Activated naive CD4-positive, alpha-beta T cell treated with anti-CD3 and anti-CD28 coated beads, Interleukin-2, amount 50 U/mL, for 72 hours (primary cell): ENCODE measurements around the gene PRPS1. TPM values are rescaled to one million over a fixed set of nuclear protein-coding genes. Genes with fewer than 3 reads are reported as not detected.
A peak's percentile ranks its signal among the peaks of the same experiment; 100 is the strongest.
"Not testable (repeated sequence)": the region's sequence is repeated elsewhere in the genome, so short reads cannot be mapped to it uniquely, and the experiment has no call there.

ENCODE experiments used
- ATAC-seq, 2 donors: fragments of 150-1000 bp; cut with Tn5 transposase; 2 replicates each; pipeline ENCODE4 v1.10.0; 2021; ENCODE audit warnings: mild to moderate bottlenecking in 2 of 2, moderate library complexity in 2 of 2
- DNase-seq, 2 donors: peaks; one replicate each; pipeline ENCODE4 v3.0.0; 2021 to 2022; ENCODE audit warnings: low spot score in 2 of 2
- H3K27ac Mint-ChIP-seq, 2 donors: one replicate each; pipeline ENCODE4 v1.8.0; 2022; ENCODE audit warnings: mild to moderate bottlenecking in 2 of 2, mixed read lengths in 2 of 2
- H3K36me3 Mint-ChIP-seq, 2 donors: one replicate each; pipeline ENCODE4 v1.8.0; 2022; ENCODE audit warnings: mixed read lengths in 2 of 2
- H3K9me3 Mint-ChIP-seq, 2 donors: one replicate each; pipeline ENCODE4 v1.8.0; 2022; ENCODE audit warnings: mixed read lengths in 2 of 2
- total RNA-seq, 2 donors: library from RNA; stranded (reverse); gene quantifications; one replicate each; pipeline ENCODE4 v1.2.3, GENCODE V29; 2022

Gene PRPS1
- total RNA-seq, 2 donors from 2014 or later = 107 to 135 TPM

DNA sequence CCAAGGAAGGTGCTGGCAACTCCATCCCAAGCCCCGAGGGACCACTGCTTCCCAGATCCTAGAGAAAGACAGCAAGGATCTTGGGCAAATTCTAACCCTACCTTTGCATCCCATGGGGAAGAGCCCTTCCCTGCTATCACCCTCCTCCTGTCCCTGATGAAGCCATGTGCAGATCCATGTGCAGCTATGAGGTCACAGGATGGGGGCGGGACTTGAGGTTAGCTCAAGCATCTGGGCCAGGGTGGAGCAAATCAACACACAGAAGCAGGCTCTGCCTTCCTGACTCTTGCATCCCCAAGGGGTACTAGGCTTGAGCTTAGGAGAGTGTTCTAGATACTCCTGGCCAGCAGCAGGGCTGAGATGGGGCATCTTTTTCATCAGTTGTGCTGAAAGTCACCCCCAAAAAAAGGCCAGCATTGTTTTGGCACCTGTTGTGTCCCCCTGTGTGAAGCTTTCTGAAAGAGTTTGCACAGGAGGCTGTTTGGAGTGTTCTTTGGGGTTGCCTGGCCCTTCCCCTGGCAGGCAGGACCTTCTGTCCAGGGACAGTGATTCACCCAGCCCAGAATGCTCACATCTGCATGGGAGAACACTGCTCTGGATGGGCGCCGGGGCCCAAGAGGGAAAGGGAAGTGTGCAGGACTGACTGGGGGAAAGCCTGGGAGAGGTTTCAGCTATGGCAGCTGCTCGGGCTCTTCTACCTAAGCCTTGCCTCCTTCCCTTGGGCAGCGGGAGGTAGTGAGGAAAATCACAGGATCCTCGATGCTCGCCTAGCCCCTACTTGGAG lies 50.8 kb downstream of the PRPS1 start:
- ATAC-seq = no peak
- DNase-seq = peak in 1 of 2 donors; percentile 50
- Mint-ChIP-seq H3K9me3 (no peaks in the 10 kb centered on the region), H3K36me3 (peaks cover 6 to 10% of the 10 kb centered on the region in 2 donors), H3K27ac (no peak overlapping the region)

DNA sequence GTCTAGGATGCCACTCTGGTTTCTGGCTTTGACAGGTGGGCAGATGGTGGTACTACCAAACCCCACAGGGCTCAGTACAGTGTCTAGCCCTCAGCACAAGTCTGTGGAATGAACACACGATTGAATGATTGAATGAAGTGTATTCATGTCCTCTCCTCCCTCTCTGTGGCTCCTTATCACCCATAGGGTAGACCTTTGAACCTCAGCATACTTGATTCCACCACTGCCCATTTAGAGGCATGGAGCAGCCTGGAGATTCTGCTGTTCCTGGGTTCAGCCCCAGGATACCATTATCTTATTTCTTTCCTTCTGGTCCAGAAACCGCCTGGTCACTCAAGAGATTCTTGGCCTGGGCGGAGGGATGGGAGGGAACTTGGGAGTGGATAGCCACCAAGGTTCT lies 53.9 kb downstream of the PRPS1 start:
- DNase-seq (no peak), ATAC-seq (no peak)
- no peaks in the 10 kb centered on the region for H3K36me3 Mint-ChIP-seq
- H3K27ac Mint-ChIP-seq = no peak overlapping the region
- no peaks in the 10 kb centered on the region for H3K9me3 Mint-ChIP-seq

GRCh38 chrX:107683124-107683895 lies 55.0 kb downstream of the PRPS1 start:
- Mint-ChIP-seq H3K36me3 (no peaks in the 10 kb centered on the region), H3K9me3 (no peaks in the 10 kb centered on the region), H3K27ac (no peak overlapping the region)
- DNase-seq (no peak), ATAC-seq (no peak)

DNA sequence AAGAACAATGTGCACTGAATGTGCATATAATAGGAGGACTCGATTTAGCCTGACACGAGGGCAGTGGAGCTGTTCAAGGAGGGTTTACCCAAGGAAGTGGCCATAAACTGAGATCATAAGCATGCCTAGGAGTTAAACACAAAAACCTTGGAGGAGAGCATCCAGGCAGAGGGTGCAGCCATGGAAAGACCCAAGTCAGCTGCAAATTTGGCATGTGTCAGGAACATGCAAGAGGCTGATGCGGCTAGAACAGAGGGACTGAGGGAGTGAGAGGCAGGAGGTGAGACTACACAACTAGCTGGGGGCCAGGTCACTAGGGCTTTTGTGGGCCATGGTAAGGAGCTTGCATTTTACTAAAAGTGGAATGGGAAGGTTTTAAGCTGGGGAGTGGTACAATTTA lies 55.6 kb downstream of the PRPS1 start:
- Mint-ChIP-seq H3K9me3 (no peaks in the 10 kb centered on the region), H3K27ac (no peak overlapping the region), H3K36me3 (no peaks in the 10 kb centered on the region)
- DNase-seq (no peak), ATAC-seq (no peak)

DNA sequence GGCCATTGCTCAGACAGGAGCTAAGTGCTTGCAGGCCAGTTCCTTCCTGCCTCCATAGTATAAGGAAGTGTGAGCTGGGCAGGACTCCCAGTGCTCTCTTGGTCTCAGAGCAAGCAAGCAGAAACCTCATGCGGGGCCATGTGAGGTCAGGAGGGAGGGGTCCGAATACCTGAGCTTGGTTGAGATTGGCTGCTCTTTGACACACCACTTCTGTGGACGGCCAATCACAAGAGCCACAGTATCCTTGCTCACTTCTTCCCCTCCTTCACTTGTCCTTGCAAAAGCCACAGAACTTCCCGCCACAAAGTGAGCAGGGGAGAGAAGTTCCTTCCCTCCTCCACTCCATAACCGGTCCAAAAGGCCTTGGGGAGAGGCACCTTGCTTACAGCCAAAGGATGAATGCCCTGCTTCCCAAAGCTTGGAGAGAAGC lies 56.7 kb downstream of the PRPS1 start:
- DNase-seq (no peak), ATAC-seq (peak; percentile 67 to 80)
- Mint-ChIP-seq H3K36me3 (no peaks in the 10 kb centered on the region), H3K9me3 (no peaks in the 10 kb centered on the region), H3K27ac (no peak overlapping the region)

- DNase-seq, H3K9me3 Mint-ChIP-seq, H3K36me3 Mint-ChIP-seq, H3K27ac Mint-ChIP-seq, ATAC-seq: not testable (repeated sequence)
Observed at GRCh38 chrX:107685586-107685985, 57.3 kb downstream of the PRPS1 start.

DNA sequence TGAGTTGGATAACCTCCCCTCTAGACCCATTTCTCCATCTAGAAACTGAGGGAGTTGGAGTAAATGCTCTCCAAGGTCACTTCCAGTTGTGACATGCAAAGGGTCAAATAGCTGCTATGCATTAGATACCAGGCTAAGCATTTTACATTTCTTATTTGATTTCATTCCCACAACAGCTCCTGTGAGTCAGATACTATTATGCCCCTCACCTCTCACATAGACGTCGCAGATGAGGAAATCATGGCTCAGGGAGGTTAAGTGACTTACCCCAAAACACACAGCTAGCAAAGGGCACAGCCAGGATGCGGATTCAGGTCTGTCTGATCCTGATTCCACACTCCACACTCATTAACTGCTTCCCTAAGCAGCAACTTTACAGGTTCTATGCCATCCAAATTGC lies 57.7 kb downstream of the PRPS1 start:
- DNase-seq (no peak), ATAC-seq (no peak)
- Mint-ChIP-seq H3K27ac (no peak overlapping the region), H3K9me3 (no peaks in the 10 kb centered on the region), H3K36me3 (no peaks in the 10 kb centered on the region)

DNA sequence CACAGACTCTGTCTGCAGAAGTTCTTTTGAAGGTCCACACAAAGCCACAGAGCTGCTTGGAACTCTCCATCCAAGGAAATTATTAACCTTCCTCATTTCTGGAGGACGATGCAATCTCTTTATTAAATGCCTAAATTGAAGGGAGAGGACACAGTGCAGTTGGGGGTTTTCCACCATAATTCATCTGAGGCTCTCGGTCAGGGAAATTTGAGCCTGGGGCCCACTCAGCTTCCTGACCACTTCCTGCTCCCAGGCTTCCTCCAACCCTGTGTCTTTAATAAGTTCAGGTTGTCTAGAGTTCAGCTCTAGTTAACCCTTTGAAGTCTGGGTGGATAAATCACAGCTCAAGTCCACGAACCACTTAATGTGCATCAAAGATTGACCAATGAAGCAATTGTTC lies 58.5 kb downstream of the PRPS1 start:
- ATAC-seq (no peak), DNase-seq (no peak)
- H3K36me3 Mint-ChIP-seq = no peaks in the 10 kb centered on the region
- no peaks in the 10 kb centered on the region for H3K9me3 Mint-ChIP-seq
- no peak overlapping the region for H3K27ac Mint-ChIP-seq

DNA sequence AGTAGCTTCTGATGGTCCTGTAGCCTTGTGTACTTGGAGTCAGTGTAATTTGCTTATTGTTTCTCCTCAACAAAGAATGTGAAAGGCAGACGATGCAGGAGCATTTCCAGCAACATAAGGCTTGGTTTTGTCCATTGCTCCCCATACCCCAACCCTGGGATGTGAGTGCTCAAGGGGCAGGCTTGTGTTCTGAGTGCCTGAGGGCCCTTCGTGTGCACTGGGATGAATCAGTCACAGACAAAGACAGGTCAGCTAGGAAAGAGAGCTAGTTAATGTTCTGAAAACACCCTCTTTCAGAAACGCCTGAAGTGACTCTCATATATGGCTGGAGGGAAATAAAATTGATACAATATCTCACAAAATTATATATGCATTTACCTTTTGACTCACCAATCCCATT lies 59.1 kb downstream of the PRPS1 start:
- H3K9me3 Mint-ChIP-seq = no peaks in the 10 kb centered on the region
- DNase-seq (no peak), ATAC-seq (no peak)
- H3K36me3 Mint-ChIP-seq = no peaks in the 10 kb centered on the region
- no peak overlapping the region for H3K27ac Mint-ChIP-seq

- DNase-seq (no peak), ATAC-seq (no peak)
- Mint-ChIP-seq H3K9me3 (no peaks in the 10 kb centered on the region), H3K27ac (no peak overlapping the region), H3K36me3 (no peaks in the 10 kb centered on the region)
Observed at GRCh38 chrX:107691024-107691448, 62.7 kb downstream of the PRPS1 start.

DNA sequence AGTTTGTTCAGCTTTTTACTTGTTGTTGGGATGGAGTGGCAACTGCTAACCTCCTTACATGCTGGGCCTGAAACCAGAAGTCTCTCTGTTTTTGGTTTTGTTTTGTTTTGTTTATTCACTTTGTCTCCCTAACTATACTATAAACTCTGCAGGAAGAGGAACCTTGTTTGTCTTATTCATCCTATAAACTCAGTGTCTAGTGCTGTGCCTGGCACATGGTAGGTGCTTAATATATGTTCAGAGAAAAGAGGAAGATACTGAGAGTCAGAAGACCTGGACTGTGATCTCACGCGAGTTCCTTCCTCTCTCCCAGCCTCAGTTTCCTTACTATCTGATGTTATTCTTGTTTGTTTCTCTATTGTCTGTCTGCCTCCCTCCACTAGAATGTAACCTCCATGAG lies 71.3 kb downstream of the PRPS1 start:
- Mint-ChIP-seq H3K9me3 (no peaks in the 10 kb centered on the region), H3K27ac (no peak overlapping the region)

GRCh38 chrX:107700317-107700774 lies 72.0 kb downstream of the PRPS1 start:
- no peak for DNase-seq
- Mint-ChIP-seq H3K36me3 (no peaks in the 10 kb centered on the region), H3K9me3 (no peaks in the 10 kb centered on the region), H3K27ac (no peak overlapping the region)
- ATAC-seq = no peak

More for the DNA sequence above, 71.3 kb downstream of the PRPS1 start:
- DNase-seq (no peak), ATAC-seq (no peak)
- no peaks in the 10 kb centered on the region for H3K36me3 Mint-ChIP-seq

Other genes with a start within 250 kb of the PRPS1 start
- gene FRMPD3, start 178.9 kb upstream of the PRPS1 start, total RNA-seq = not detected
- 10 to 100 TPM; 41.1 to 80.3 TPM for gene TSC22D3, start 147.3 kb downstream of the PRPS1 start, total RNA-seq
- not detected for gene NCBP2L, start 149.2 kb downstream of the PRPS1 start, total RNA-seq
- 10 to 100 TPM in 1 of 2 donors, 1 to 10 TPM in 1; 8.4 to 10.3 TPM for gene MID2, start 197.4 kb downstream of the PRPS1 start, total RNA-seq